IMR-90 (cell line): ENCODE results near the gene SLC40A1. TPM values are rescaled to one million over a fixed set of nuclear protein-coding genes. Genes with fewer than 3 reads are reported as not detected.
A peak's percentile ranks its signal among the peaks of the same experiment; 100 is the strongest.

Experiments
- ATAC-seq: fragments of 200-7000 bp; cut with Tn5 transposase; 2 replicates; pipeline ENCODE4 v1.9.1; 2020; ENCODE audit warnings: low read depth, mild to moderate bottlenecking, moderate library complexity
- BruUV-seq: library from RNA; stranded (reverse); fragments of 400-500 nt; replicated peaks from 2 replicates; lab custom pipeline; 2021; lab: Mats Ljungman, UMichigan
- CTCF ChIA-PET: fragments of 300-600 bp; formaldehyde crosslinking; extraction: SDS; loops from one replicate; lab custom pipeline; 2021; ENCODE audit warnings: antibody characterized with exemption; lab: Yijun Ruan, JAX
- POLR2A ChIA-PET: fragments of 300-600 bp; sonication (Branson Sonifier 250); formaldehyde crosslinking; loops from one replicate; lab custom pipeline; 2022; ENCODE audit warnings: antibody characterized with exemption; ENCODE audit not compliant: unreplicated experiment; lab: Charles Lee
- DNase-seq: peaks from one replicate; pipeline ENCODE4 v3.0.0; 2013
- H2AFZ ChIP-seq: replicated peaks from 2 replicates; pipeline ENCODE3; 2013; ENCODE audit warnings: low read length, mild to moderate bottlenecking; ENCODE audit not compliant: poor library complexity
- H2AK5ac ChIP-seq: 2 replicates; pipeline ENCODE4 v1.6.1; 2013; ENCODE audit warnings: low read depth, low read length, inconsistent platforms
- H2AK9ac ChIP-seq: replicated peaks from 2 replicates; pipeline ENCODE3; 2013; ENCODE audit warnings: mild to moderate bottlenecking, low read depth, low read length, moderate library complexity; ENCODE audit not compliant: poor library complexity
- H2BK120ac ChIP-seq: 2 replicates; pipeline ENCODE4 v1.6.1; 2013; ENCODE audit warnings: low read depth, low read length, inconsistent platforms
- H2BK15ac ChIP-seq: 3 replicates; pipeline ENCODE4 v1.6.1; 2013; ENCODE audit warnings: low read depth, low read length, inconsistent platforms
- H2BK20ac ChIP-seq: 2 replicates; pipeline ENCODE4 v1.6.1; 2013; ENCODE audit warnings: low read depth, mild to moderate bottlenecking, inconsistent platforms, low read length, moderate library complexity
- H2BK5ac ChIP-seq: 2 replicates; pipeline ENCODE4 v1.6.1; 2013; ENCODE audit warnings: mild to moderate bottlenecking, low read depth, low read length, inconsistent platforms; ENCODE audit not compliant: poor library complexity, severe bottlenecking
- H3K14ac ChIP-seq: replicated peaks from 2 replicates; pipeline ENCODE4 v1.6.1; 2013; ENCODE audit warnings: low read depth, low read length, inconsistent platforms
- H3K18ac ChIP-seq: 2 replicates; pipeline ENCODE4 v1.6.1; 2013; ENCODE audit warnings: low read depth, low read length, control low read depth
- H3K23ac ChIP-seq: 2 replicates; pipeline ENCODE4 v1.6.1; 2013; ENCODE audit warnings: low read depth, low read length, inconsistent platforms
- H3K27ac ChIP-seq: 2 replicates; pipeline ENCODE4 v1.5.1; 2013; ENCODE audit warnings: mild to moderate bottlenecking, control low read depth, low read length; ENCODE audit not compliant: insufficient read depth
- H3K27me3 ChIP-seq: 2 replicates; pipeline ENCODE4 v1.6.1; 2013; ENCODE audit warnings: low read length; ENCODE audit not compliant: control insufficient read depth, insufficient read depth
- H3K36me3 ChIP-seq: 2 replicates; pipeline ENCODE4 v1.6.1; 2013; ENCODE audit warnings: low read length, mixed read lengths; ENCODE audit not compliant: control insufficient read depth, insufficient read depth
- H3K4ac ChIP-seq: 2 replicates; pipeline ENCODE4 v1.6.1; 2013; ENCODE audit warnings: low read depth, low read length, inconsistent platforms
- H3K4me1 ChIP-seq: 2 replicates; pipeline ENCODE4 v1.6.1; 2013; ENCODE audit warnings: low read length, mixed read lengths; ENCODE audit not compliant: control insufficient read depth, insufficient read depth
- H3K4me2 ChIP-seq: 2 replicates; pipeline ENCODE4 v1.6.1; 2013; ENCODE audit warnings: low read depth, mild to moderate bottlenecking, control low read depth, low read length, moderate library complexity
- H3K4me3 ChIP-seq: 2 replicates; pipeline ENCODE4 v1.5.1; 2013; ENCODE audit warnings: low read depth, mild to moderate bottlenecking, control low read depth, low read length, moderate library complexity; ENCODE audit not compliant: insufficient read depth
- H3K56ac ChIP-seq: 2 replicates; pipeline ENCODE4 v1.6.1; 2013; ENCODE audit warnings: low read length, inconsistent platforms; ENCODE audit not compliant: insufficient read depth; ENCODE audit errors: extremely low read depth
- H3K79me1 ChIP-seq, 2 experiments: 2 replicates each; pipeline ENCODE4 v1.6.1; 2013; ENCODE audit warnings: low read length in 2 of 2, inconsistent platforms in 1 of 2, low read depth in 1 of 2
- H3K9ac ChIP-seq: 2 replicates; pipeline ENCODE4 v1.6.1; 2013; ENCODE audit warnings: low read depth, low read length, control low read depth
- H3K9me1 ChIP-seq: 2 replicates; pipeline ENCODE4 v1.6.1; 2013; ENCODE audit warnings: low read length, inconsistent platforms; ENCODE audit not compliant: insufficient read depth
- H3K9me3 ChIP-seq: 2 replicates; pipeline ENCODE4 v1.6.1; 2013; ENCODE audit warnings: low read length; ENCODE audit not compliant: control insufficient read depth, insufficient read depth
- H4K20me1 ChIP-seq: 2 replicates; pipeline ENCODE4 v1.6.1; 2013; ENCODE audit warnings: low read length, inconsistent platforms; ENCODE audit not compliant: insufficient read depth
- H4K5ac ChIP-seq: 2 replicates; pipeline ENCODE4 v1.6.1; 2013; ENCODE audit warnings: mild to moderate bottlenecking, low read depth, low read length, control low read depth
- H4K8ac ChIP-seq, 2 experiments: 2 replicates each; pipeline ENCODE4 v1.6.1; 2013; ENCODE audit warnings: low read depth in 2 of 2, low read length in 2 of 2, control low read depth in 1 of 2, inconsistent platforms in 1 of 2
- H4K91ac ChIP-seq: 2 replicates; pipeline ENCODE4 v1.6.1; 2013; ENCODE audit warnings: low read depth, low read length, inconsistent platforms; ENCODE audit not compliant: insufficient read depth
- BHLHE40 ChIP-seq: fragments of 150-350 bp; IDR thresholded peaks from 2 replicates; pipeline ENCODE4 v1.6.1; 2016; ENCODE audit warnings: mild to moderate bottlenecking, low read depth, low read length
- CEBPB ChIP-seq: IDR thresholded peaks from 2 replicates; pipeline ENCODE4 v1.6.1; 2012; ENCODE audit warnings: low read depth, low read length, improper control_type of control experiment
- CHD1 ChIP-seq: IDR thresholded peaks from 2 replicates; pipeline ENCODE4 v1.6.1; 2012; ENCODE audit warnings: low read depth, low read length, improper control_type of control experiment
- MAZ ChIP-seq: IDR thresholded peaks from 2 replicates; pipeline ENCODE4 v1.6.1; 2012; ENCODE audit warnings: low read depth, mild to moderate bottlenecking, low read length, improper control_type of control experiment, moderate library complexity, borderline replicate concordance
- MXI1 ChIP-seq: IDR thresholded peaks from 2 replicates; pipeline ENCODE4 v1.6.1; 2012; ENCODE audit warnings: low read depth, mild to moderate bottlenecking, low read length, moderate library complexity, borderline replicate concordance
- RAD21 ChIP-seq: IDR thresholded peaks from 2 replicates; pipeline ENCODE4 v1.6.1; 2012; ENCODE audit warnings: low read length, improper control_type of control experiment
- RCOR1 ChIP-seq: IDR thresholded peaks from 2 replicates; pipeline ENCODE4 v1.6.1; 2012; ENCODE audit warnings: mild to moderate bottlenecking, low read length, improper control_type of control experiment; ENCODE audit not compliant: insufficient replicate concordance
- RFX5 ChIP-seq: IDR thresholded peaks from 2 replicates; pipeline ENCODE4 v1.8.0; 2012; ENCODE audit warnings: low read depth, mild to moderate bottlenecking, low read length, moderate library complexity
- WGBS, 2 experiments: methylation state at CpG; one replicate each; pipeline versions ENCODE4 v1.1.5 to v1.1.7; 2013; ENCODE audit warnings: missing lambda C conversion rate in 2 of 2; ENCODE audit not compliant: insufficient read length in 1 of 2; ENCODE audit errors: extremely low coverage in 2 of 2; 5-methylcytosine and 5-hydroxymethylcytosine counted together
- dilution Hi-C: fragments of 300-500 bp; cut with HindIII; formaldehyde crosslinking; loops from one replicate; pipeline ENCODE4 v1.14.3; 2018; ENCODE audit warnings: low sequenced_read_pairs; ENCODE audit not compliant: unreplicated experiment
- in situ Hi-C: fragments of 300-500 bp; cut with MboI; formaldehyde crosslinking; loops from 3 replicates; pipeline ENCODE4 v1.14.3; 2019; ENCODE audit warnings: low sequenced_read_pairs, inconsistent platforms, mixed read lengths
- intact Hi-C: fragments of 100-400 bp; cut with micrococcal nuclease; formaldehyde crosslinking; loops from 2 replicates; pipeline ENCODE4 v1.10.0; 2022
- polyA plus RNA-seq, 3 experiments: library from polyadenylated mRNA; depleted of rRNA; stranded (reverse); fragments of >200 nt; gene quantifications; 2 replicates each; pipeline ENCODE4 v1.2.3, GENCODE V29; 2012; ENCODE audit warnings: low replicate concordance in 1 of 3
- total RNA-seq: library from RNA; depleted of rRNA; stranded (reverse); fragments of >200 nt; gene quantifications from 2 replicates; pipeline ENCODE4 v1.2.3, GENCODE V29; 2012

SLC40A1 gene
- total and polyA plus RNA-seq, 2 of the 4 experiments (the other 2 are of a cell fraction) = 1.5 to 5.0 TPM

DNA sequence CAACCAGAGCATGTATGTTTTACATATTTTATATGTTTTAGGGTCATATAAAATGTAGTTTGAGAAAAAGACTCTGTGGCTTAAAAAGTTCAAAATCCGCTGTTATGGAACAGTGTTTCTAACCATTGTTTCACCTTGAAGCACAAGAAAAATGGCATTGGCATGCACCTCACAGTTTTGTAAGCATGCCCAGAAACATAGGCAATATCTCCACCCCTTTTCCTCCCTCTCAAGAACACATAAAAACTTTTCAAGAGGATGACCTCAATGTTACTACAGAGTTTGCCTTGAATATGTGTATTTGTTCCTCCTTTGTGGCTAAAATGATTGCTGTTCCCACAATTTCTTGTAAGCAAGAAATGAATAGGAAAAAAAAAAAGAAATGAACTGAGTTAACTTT is 29.3 kb upstream of the SLC40A1 start (continued):
- no peak for TF ChIP-seq MAZ

DNA sequence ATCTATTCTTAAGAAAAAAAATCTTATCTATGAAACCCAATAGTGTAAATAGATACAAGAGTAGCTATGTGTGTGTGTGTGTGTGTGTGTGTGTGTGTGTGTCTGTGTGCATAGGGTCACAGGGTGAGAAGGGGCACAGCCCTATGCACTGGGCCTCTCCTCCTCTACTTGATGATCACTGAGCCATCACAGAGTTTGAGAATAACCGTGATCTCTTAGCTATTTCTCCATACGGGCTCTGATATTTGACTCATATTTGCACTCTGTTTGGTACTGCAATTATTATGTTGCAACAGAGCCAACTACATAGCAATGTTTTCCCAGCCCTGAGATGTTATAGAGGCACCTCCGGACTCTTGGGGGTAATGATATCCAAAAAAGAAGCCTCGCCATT is 28.8 kb upstream of the SLC40A1 start:
- Histone ChIP-seq H4K8ac (peak overlapping the region in 1 of 2 experiments; percentile 83; a peak in 2 of 4 replicates), H2BK120ac (peak overlapping the region; percentile 75), H4K20me1 (no peaks in the 10 kb centered on the region), H2BK20ac (peak overlapping the region; percentile 73), H3K4ac (peak overlapping the region; percentile 68; the same call in 1 of the 2 replicates), H2AK5ac (peak overlapping the region; percentile 96), H3K14ac (peak overlapping the region; percentile 77), H3K9me3 (no peaks in the 10 kb centered on the region), H2BK5ac (peak overlapping the region; percentile 87), H3K27me3 (no peaks in the 10 kb centered on the region), H3K9me1 (peaks cover 3% of the 10 kb centered on the region; the same call in 1 of the 2 replicates), H4K91ac (no peak overlapping the region), H3K4me1 (peaks cover 12% of the 10 kb centered on the region), H3K79me1 (no peaks in the 10 kb centered on the region), H3K23ac (peak overlapping the region; percentile 26; the same call in 1 of the 2 replicates), H2AK9ac (no peak overlapping the region), H3K27ac (peak overlapping the region; percentile 87), H3K9ac (no peak overlapping the region), H3K56ac (no peak overlapping the region), H2BK15ac (peak overlapping the region; percentile 86; the same call in 2 of the 3 replicates), H3K4me3 (no peak overlapping the region), H3K36me3 (no peaks in the 10 kb centered on the region), H3K18ac (peak overlapping the region; percentile 94; the same call in 1 of the 2 replicates), H3K4me2 (peak overlapping the region; percentile 73), H2AFZ (peak overlapping the region; percentile 82), H4K5ac (0 out of 2 replicates have a peak overlapping the region, but pooled peaks have one; percentile 49)
- ChIA-PET POLR2A (no interaction called here), CTCF (interaction anchor here (1.0 kb wide), 1 partner anchor 33 kb away, joined by 3 read pairs; no protein-coding TSS in a partner anchor)
- TF ChIP-seq MXI1 (no peak), RFX5 (no peak), RAD21 (no peak), RCOR1 (no peak), BHLHE40 (no peak), CHD1 (no peak), CEBPB (peak; percentile 79)
- WGBS, 2 experiments = no CpG with 5 or more reads among the region's 4 CpGs
- intact Hi-C loops (no loop called here), in situ Hi-C loops (no loop called here), dilution Hi-C loops (no loop called here)
- peak; percentile 59 for DNase-seq
- peak; percentile 30 for ATAC-seq
- BruUV-seq = no TSS peak
